Measurements from ENCODE around the gene ZNF462.

DNA sequence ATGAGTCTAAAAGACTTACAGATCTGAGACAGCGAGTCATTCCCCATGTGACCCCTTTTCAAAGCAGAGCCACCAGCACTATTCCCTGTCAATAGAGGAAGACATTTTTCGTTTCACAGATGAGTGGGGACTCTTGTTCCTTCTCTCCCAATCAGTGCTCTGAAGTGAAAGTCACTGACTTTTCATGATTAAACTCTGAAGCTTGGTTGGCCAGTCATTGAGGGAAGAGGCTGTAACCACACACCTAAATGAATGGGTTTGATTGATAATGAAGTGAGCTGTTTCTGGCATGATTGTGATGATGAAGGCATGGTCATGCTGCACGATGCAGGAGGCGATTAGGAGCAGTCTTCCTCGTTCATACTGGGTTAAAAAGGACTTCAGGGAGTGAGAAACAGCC, 171.9 kb downstream of the ZNF462 start:
- TF ChIP-seq CTCF (conservative IDR thresholded peaks at IDR 0.05) = no peak
- no peak for TF ChIP-seq ZFX (IDR thresholded peaks at IDR 0.05)
